HG03432 (cell line): Measurements from ENCODE around the gene PLEKHA6.

ENCODE experiments used
- ATAC-seq: cut with Tn5 transposase; IDR thresholded peaks from one replicate; pipeline ENCODE4 v1.9.1; 2021; ENCODE audit warnings: mild to moderate bottlenecking, moderate library complexity; ENCODE audit not compliant: unreplicated experiment

PLEKHA6 gene, protein sequence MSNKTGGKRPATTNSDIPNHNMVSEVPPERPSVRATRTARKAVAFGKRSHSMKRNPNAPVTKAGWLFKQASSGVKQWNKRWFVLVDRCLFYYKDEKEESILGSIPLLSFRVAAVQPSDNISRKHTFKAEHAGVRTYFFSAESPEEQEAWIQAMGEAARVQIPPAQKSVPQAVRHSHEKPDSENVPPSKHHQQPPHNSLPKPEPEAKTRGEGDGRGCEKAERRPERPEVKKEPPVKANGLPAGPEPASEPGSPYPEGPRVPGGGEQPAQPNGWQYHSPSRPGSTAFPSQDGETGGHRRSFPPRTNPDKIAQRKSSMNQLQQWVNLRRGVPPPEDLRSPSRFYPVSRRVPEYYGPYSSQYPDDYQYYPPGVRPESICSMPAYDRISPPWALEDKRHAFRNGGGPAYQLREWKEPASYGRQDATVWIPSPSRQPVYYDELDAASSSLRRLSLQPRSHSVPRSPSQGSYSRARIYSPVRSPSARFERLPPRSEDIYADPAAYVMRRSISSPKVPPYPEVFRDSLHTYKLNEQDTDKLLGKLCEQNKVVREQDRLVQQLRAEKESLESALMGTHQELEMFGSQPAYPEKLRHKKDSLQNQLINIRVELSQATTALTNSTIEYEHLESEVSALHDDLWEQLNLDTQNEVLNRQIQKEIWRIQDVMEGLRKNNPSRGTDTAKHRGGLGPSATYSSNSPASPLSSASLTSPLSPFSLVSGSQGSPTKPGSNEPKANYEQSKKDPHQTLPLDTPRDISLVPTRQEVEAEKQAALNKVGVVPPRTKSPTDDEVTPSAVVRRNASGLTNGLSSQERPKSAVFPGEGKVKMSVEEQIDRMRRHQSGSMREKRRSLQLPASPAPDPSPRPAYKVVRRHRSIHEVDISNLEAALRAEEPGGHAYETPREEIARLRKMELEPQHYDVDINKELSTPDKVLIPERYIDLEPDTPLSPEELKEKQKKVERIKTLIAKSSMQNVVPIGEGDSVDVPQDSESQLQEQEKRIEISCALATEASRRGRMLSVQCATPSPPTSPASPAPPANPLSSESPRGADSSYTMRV

DNA sequence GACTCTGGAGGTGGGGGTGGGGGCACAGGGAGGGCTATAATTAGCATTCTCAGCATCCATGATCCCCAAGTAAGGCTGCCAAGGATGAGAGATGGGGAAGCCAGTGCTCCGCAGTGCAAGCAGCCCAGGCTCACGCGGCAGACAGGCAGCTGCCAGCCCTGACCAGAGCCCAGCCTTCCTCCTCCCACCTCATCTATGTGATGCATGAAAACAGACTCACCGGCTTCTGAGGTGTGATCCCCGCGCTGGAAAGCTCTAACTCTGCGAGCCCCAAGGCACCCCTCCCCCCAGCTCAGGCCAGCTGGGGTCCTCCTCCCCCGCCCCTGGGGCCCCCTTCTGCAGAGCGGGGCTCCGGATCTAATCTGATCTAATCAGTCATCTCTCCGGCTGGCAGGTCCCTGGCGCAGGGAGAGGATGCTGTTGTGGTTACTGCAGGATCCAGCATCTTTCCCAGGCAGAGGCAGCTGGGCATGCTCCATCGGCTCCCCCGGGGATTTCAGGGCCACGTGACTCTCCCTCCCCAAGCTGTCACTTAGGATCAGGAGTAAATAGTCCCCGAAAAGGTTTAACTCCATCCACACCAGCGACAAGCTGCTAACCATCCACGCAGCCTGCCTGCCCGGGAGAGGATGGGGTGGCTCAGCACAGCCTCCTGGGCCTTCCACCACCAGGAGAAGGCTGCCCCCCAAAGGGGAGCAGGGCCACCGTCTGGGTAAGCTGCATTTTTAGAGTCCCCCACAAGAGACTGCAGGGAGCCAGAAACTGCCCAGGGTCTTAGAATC is at the start of gene PLEKHA6:
PLEKHA6 (minus strand) TSS at position 456 of the 782 bp plus-strand sequence. CDS start 86,202 bp downstream, outside the sequence.
- ATAC-seq, result no peak

DNA sequence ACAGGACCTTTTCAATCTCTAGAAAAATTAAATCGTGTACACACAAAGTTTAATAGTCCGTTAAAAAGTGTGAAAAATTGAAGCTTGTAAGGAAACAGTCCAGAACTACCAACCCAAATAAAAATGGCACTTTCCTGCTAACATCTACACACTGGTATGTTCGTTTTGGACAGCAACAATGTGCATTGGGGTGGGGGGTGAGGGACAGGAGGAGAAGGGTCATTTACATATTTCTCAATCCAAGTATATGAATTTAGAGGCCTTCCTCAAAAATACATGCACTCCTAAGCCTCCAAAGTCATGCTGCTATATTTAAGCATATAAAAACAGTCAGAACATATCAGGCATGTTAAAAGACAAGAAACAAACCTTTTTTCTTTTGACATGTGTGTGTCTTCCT is 49.4 kb upstream of the PLEKHA6 start:
- ATAC-seq, result no peak

DNA sequence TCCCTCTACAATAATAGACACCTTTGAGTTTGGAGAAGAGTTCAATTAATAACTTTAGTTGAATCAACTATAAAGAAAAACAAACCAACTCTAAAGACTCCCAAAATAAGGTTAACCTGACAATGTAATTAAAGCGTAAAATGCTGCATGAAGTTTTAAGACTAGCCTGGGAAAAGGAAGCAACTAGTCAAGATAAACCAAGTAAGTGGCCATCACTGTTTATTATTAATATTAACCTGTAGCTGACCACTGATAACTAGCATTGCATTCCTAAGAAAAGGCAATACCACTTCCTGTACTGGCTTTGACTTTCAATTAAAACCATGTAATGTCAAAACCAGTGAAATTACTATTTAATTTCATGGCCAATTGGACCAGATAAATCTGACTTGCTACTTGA is 48.9 kb upstream of the PLEKHA6 start:
- ATAC-seq, result no peak

DNA sequence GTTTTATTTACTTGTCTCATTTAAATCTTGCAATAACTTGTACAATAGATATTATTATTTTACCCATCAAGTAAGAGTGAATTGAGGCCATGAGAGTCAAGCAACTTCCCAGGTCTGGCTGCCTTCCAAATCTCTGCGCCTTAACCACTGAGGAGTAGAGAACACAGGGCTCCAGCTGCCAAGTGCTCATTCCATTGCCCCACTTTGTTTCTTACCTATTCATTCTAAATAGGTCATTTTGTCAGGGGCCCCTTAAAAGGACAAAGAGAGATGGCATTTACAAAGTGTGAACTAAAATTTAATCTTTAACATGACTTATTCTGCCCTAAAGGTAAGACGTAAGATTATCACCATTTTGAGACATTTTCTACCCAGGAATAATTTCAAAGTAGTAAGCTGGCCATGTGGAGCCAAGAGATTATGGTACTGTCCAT is 48.4 kb upstream of the PLEKHA6 start:
- no peak for ATAC-seq

DNA sequence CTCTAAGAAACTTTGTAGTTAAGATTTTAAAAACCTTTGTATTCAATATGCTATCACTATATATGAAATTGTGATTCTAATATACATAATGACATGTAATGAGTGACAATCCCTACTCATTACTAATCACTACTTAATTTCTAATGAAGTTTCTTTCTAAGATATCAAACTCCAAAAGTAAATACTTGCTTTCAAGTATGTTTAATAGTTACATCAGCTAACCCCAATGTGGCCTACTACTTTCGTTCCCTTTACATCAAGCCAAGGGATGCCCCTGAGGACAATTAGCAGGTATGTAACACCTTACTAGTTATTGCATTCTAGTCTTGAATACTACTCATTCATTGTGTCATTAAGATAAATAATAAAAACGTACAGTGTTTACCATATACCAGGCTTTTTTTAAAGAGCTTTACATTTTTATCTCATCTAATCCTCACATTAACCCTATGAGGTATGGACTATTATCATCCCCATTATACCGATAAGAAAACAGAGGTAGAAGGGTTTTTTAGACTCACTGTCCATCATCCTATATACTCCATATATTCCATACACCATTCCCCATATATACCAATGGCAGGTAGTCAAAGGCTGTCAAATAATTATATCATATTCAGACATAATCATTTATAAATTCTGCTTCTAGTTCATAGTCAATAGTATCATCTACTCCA is 47.7 kb upstream of the PLEKHA6 start:
- no peak for ATAC-seq

DNA sequence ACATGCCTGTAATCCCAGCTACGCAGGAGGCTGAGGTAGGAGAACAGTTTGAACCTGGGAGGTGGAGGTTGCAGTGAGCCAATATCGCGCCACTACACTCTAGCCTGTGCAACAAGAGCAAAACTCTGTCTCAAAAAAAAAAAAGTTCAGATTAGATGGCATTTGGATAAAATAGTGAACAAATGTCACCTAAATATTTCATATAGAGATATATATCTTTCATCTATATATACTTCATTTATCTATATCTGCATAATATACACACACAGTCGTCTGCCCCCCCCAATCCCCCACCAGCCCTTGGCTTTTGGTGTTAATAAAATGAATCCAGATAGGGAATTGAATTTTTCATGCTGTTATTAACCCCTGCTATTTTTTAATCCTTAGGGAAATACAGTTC is 46.9 kb upstream of the PLEKHA6 start:
- ATAC-seq, result no peak

DNA sequence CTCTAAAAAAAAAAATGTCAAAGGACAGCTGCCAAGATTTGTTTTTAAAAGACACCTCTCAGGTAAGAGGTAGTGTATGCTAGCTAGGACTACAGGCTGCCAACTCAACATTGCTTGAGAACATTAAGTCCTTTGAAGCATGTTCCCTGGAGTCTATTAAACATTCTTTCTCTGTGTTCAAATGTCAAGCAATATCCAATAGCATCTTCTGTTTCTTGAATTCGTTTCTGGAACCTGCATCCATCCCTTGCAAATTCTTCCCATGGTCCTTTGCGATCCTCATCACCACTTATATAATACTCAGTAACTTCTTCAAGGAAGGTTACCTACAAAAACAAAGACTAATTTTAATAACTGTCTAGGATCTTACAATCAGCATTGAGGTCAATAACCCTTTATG is 46.3 kb upstream of the PLEKHA6 start:
- no peak for ATAC-seq

DNA sequence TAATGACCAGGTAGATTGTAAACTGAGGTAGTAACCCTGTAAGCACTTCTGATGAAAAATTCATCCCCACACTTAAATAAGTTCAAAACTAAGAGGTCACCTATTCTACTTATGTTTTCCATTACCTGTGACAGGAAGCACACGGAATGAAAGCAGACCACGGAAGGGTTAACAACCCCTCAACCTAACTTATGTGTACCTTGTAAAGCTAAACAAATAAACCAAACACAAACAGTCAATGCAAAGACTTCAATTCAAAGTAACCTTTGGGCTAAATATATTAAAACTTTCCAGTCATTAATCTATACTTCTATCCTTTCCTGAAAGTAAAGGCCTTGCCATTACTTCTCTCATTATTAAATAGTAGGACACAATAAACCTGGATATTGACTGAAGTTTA is 44.9 kb upstream of the PLEKHA6 start:
- no peak for ATAC-seq

DNA sequence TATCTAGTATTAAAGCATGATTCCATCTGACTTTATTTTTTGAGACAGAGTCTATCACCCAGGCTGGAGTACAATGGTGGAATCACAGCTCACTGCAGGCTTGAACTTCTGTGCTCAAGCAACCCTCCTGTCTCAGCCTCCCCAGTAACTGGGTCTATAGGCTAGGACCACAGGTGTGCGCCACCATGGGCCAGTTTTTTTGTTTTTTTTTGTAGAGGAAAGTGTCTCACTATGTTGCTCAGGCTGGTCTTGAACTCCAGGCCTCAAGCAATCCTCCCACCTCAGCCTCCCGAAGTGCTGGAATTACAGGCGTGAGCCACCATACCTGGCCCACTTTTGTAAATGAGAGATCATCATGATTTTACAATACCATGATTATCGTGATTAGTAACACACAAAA is 42.7 kb upstream of the PLEKHA6 start:
- ATAC-seq, result no peak

DNA sequence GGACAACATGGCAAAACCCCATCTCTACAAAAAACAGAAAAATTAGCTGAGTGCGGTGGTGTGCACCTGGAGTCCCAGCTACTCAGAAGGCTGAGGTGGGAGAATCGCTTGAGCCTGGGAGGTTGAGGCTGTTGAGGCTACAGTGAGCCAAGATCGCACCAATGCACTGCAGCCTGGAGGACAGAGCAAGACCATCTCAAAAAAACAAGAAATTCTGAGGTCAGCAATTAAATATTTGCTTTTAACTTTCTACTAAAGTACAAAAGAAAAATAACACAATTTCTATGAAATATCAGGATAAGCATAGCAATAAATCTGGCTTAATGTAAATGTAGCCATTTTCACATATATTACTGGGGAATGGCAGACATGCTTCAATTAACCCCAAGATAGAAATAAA is 42.0 kb upstream of the PLEKHA6 start:
- ATAC-seq, result no peak

DNA sequence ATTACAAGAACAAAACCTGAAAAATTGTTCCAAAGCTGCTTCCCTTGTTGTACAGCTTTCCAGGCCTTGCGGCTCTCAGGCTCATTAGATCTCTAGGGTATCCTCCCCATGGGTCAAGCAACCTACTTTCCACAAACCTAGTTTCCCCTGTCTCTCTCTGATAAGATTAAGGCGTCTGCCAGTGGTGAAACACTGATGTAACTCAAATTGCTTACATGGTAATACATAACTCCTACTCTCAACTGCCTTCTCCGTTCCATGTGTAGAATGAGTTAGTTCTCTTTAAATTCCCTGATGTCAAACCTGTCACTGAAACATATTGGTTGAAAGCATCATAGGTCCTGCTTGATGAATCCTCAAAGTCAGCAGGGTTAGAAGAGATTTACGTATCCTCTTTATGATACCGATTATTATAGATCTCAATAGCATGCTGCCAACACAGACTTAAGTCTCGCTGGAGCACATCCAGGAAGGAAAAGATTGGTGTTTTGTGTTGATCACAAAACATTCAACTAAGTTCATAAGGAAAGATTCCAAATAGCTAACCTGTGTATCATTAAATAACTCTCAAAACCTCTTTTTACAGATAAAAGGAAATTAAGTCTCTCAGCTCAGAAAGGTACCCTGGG is 41.3 kb upstream of the PLEKHA6 start:
- no peak for ATAC-seq

DNA sequence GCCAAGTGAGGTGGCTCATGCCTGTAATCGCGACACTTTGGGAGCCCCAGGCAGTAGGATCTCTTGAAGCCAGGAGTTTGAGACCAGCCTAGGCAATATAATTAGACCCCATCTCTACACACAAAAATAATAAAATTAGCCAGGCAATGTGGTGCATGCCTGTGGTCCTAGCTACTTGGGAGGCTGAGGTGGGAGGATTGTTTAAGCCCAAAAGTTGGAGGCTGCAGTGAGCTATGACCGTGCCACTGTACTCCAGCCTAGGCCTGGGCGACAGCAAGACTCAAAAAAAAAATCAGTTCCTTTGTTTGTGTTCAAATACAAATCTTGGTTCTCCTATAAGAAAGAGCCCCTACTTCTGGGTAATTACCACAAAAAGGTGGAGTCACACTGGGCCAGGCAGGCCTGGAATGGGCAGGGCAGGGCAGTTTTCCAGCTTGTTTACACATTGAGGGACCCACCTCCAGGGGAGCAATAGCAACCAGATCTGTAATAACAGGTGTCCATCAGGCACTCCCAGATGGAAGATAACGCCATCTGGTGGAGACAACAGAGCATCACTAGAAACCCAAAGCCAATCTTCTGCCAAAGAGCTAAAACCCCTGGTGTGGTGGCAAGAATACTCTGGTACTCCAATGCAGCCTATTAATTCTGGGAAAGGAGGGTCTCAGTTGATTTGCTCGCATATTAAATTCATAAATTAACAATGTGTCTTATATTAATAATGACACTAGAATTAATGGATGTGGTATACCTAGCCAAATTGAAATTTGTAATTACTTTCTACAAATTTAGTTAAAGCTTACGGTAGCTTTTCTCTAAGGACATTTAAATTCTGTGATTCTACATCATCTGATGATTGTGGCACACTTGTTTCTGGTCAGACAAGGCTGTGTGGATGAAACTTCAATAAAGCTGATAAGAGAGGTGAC is 38.7 kb upstream of the PLEKHA6 start:
- ATAC-seq, result peak; percentile 68

DNA sequence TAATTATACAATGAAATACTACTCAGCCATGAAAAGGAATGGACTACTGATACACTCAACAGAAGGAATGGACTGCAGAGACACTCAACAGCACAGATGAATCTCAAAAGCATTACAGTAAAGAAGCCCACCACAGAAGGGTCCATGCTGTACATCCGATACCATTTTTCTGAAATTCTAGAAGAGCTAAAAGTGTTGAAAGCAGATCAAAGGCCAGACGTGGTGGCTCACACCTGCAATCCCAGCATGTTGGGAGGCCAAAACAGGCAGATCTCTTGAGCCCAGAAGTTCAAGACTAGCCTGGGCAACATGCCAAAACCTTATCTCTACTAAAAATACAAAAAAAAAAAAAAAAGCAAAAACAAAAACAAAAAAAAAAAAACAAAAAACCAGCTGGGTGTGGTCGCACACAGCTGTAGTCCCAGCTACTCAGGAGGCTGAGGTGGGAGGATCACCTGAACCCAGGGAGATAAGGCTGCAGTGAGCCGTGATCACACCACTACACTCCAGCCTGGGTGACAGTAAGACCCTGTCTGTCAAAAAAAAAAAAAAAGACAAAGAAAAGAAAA is 36.4 kb upstream of the PLEKHA6 start:
- no peak for ATAC-seq

DNA sequence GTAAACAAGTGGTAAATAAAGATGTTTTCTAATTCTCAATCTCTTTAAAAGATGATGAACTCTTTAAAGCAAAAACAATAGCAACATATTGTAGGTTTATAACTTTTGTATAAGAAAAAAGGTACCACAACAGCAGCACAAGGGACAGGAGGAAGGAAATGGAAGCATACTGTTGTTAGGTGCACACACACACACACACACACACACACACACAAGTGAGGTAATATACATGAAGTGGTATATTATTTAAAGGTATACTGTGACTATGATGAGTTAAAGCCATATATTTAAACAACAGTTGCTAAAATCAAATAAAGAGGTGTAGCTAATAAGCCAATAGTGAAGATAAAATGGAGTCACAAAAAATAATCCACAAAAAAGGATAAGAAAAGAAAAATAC is 31.9 kb upstream of the PLEKHA6 start:
- ATAC-seq, result no peak

DNA sequence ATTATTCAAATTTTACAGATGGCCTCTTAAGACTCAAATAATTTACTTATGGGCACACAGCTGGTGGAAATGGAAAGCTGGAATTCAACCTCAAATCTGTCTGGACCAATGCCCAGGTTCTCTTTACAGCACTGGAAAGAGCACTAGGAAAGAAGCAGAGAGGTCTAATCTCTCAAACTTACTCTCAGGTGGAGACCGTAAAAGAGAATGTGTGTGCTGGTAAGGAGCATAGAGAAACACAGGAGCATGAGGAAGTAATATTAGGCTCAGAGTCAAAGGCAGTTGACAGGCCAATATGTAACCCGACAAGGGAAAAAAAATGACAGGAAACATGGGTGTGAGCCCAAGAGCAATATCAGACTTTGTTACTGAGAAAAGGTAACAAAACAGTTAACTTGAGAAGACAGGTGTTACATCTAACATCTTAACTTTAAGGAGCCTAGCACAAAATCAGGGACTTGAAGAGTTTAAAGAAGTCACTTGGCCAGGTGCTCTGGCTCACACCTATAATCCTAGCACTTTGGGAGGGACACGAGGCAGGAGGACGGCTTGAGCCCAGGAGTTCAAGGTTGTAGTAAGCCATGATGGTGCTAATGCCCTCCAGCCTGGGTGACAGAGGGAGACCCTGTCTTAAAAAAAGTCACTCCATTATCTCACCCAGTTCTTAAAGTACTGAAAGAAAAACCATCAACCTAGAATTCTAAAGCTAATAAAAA is 31.2 kb upstream of the PLEKHA6 start:
- ATAC-seq, result no peak

DNA sequence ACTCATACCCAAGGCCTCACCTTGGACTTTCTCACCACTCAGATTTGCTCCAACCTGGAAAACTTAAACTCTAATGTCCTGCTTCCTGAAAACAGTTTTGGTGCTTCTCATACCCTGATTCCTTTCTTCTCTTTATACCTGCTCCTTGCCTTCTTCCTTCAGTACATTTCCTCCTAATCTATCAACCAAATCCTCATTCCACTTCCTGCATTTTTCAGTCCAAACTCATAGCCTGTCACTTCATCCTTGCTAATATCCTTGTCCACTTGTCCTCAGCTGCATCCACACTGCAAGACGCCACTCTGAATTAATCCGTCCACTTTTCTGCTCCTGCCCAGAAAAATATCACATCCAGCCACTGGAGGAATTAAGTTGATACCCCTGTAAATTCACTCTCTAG is 26.0 kb upstream of the PLEKHA6 start:
- ATAC-seq, result no peak

DNA sequence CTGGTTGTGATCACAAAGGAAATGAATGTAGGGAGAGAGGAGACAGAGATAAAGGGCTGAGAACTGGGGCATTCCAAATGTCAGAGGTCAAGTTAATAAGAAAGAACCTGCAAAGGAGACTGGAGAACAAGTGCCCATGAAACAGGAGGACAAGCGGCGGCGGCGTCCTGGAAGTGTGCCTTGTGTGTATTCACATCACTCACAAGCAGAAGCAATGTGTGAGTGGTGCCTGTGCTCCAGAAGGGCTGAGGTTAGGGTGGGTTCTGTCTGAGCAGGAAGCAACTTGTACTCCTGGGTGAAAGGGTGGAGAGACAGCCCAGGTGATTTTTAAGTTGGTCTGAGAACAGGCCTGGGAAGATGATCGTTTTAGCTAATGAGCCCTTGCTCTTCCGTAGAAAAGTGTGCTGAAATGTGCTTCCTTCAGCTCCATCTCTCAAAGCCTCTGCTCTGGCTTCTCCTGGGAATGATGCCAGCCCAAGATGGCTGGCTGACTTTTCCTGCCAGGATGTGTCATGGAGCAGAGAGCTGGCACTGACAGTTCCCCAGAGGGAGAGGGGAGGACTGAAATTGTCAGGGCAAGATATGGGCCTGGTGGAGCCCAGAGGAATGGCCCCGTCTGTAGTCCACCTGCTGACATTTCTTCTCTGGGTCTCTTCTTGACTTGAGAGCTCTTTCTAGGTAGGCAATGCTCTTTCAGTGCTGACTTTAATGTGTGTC is 25.1 kb upstream of the PLEKHA6 start:
- no peak for ATAC-seq
